ENCODE measurements around the gene HIP1R.
A peak's percentile ranks its signal among the peaks of the same experiment; 100 is the strongest.

Gene HIP1R

DNA sequence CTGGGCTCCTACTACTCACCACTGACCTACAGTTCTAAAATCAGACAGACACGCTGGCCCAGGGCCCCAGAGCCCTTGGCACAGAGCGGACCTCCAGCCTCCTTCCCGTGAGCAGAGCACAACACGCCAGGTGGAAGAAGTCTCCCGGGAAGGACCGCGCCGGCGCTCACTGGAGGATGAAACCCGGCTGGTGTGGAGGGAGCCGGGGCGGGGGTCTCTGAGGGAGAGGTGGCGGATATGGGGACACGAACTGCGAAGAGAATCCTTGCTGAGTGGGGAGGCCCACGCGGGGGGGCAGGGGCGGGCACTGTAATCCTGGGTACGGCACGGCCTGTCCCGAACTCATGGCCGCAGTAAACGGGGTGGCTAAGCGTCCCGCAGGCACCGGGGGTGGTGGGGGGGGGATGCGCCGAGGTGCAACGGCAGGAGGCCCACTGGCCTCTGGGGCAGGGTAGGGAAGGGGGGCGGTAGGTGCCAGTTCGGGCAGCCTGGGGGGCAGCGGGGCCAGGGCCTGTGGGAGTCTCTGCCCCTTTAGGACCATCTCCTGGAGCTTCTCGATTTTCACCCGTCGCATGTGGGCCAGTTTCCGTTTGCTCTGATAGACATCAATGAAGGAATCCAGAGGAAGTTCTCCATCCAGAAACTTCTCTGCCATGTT is 31.8 kb downstream of the HIP1R start:
- no peak overlapping the region for H3K4me3 Mint-ChIP-seq
- no peak overlapping the region for H3K27ac Mint-ChIP-seq
- peaks cover 29% of the 10 kb centered on the region for H3K36me3 Mint-ChIP-seq (ENCODE audit: low read depth)
- H3K4me1 Mint-ChIP-seq (ENCODE audit: low read depth) = peaks cover 12% of the 10 kb centered on the region
- peaks cover 6% of the 10 kb centered on the region for H3K27me3 Mint-ChIP-seq (ENCODE audit: low read depth)
- no peaks in the 10 kb centered on the region for H3K9me3 Mint-ChIP-seq
- DNase-seq (ENCODE audit: low spot score) = no peak

DNA sequence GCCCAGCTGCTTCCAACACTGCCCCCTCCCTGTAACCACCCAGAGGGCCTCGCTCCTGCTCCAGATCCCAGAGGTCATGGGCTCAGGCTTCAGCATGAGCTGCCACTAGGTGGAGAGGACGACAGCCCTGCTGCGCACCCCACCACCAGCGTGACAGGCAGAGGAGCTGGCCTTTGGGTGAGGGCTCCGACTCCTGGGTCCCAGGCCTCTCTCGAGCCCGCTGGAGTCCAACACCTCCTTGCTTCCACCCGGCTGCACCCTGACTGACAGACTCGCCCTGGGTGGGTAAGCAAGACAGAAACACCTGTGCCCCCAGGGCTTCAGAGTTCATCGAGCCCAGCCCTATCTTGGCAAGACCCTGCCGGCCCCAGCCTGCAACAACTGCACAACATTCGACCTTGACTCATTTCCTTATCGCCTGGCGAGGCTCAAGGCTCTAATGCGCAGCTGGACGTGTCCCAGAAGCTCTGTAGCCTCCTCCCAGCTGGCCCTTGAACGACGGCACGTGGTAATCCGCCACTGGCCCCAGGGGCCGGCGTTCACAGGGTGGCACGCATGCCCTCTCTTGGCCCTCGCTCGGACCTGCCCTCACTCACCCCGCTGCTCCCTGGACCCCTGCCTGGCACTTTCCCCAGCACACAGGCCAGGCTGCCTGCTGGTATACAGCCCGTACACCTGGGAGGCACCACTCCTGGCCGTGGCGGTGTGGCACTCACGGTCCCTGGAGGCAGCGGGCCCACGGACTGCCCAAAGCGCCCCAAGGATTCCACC is 32.6 kb downstream of the HIP1R start:
- Mint-ChIP-seq H3K4me1 (ENCODE audit: low read depth) (peaks cover 20% of the 10 kb centered on the region), H3K9me3 (no peaks in the 10 kb centered on the region), H3K27me3 (ENCODE audit: low read depth) (peaks cover 9% of the 10 kb centered on the region), H3K36me3 (ENCODE audit: low read depth) (peaks cover 29% of the 10 kb centered on the region), H3K4me3 (no peak overlapping the region), H3K27ac (no peak overlapping the region)
- no peak for DNase-seq (ENCODE audit: low spot score)

- H3K27me3 Mint-ChIP-seq (ENCODE audit: low read depth) = peaks cover 15% of the 10 kb centered on the region
- no peak overlapping the region for H3K4me3 Mint-ChIP-seq
- DNase-seq (ENCODE audit: low spot score) = no peak
- no peaks in the 10 kb centered on the region for H3K9me3 Mint-ChIP-seq
- peaks cover 31% of the 10 kb centered on the region for H3K36me3 Mint-ChIP-seq (ENCODE audit: low read depth)
- no peak overlapping the region for H3K27ac Mint-ChIP-seq
- peaks cover 26% of the 10 kb centered on the region for H3K4me1 Mint-ChIP-seq (ENCODE audit: low read depth)
These were observed 33.4 kb downstream of the HIP1R start for GRCh38 chr12:122868471-122869177.

DNA sequence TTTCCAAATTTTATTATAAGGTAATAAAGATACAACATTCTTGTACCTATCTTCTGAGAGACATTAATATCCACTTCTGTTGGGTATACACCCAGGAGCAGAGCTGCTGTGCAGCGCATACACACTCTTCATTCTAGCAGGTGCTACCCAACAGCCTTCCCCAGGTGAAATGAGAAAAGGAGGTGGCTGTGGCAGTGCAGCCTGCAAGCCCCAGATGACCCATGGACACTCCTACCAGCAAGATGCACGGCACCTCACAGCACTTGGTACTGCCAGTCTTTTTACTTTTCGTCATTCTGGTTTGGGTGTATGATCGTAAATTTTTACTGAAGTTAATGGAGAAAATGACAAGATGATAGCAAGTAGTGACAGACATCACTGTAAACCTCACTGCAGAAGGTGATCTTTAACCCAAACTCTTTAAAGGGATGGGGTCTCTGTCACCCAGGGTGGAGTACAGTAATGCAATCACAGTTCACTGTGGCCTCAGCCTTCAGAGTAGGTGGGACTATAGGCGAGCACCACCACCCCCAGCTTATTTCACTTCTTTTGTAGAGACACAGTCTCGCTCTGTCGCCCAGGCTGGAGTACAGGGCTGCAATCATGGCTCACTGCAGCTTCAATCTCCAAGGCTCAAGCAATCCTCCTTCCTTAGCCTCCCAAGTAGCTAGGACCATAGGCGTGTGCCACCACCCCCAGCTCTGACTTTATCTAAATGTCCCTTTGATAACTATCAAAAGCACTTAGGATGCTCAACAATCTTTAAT is 34.1 kb downstream of the HIP1R start:
- H3K27ac Mint-ChIP-seq = no peak overlapping the region
- DNase-seq (ENCODE audit: low spot score) = no peak
- H3K4me1 Mint-ChIP-seq (ENCODE audit: low read depth) = peaks cover 34% of the 10 kb centered on the region
- H3K36me3 Mint-ChIP-seq (ENCODE audit: low read depth) = peaks cover 34% of the 10 kb centered on the region
- H3K4me3 Mint-ChIP-seq = no peak overlapping the region
- peaks cover 17% of the 10 kb centered on the region for H3K27me3 Mint-ChIP-seq (ENCODE audit: low read depth)
- no peaks in the 10 kb centered on the region for H3K9me3 Mint-ChIP-seq

DNA sequence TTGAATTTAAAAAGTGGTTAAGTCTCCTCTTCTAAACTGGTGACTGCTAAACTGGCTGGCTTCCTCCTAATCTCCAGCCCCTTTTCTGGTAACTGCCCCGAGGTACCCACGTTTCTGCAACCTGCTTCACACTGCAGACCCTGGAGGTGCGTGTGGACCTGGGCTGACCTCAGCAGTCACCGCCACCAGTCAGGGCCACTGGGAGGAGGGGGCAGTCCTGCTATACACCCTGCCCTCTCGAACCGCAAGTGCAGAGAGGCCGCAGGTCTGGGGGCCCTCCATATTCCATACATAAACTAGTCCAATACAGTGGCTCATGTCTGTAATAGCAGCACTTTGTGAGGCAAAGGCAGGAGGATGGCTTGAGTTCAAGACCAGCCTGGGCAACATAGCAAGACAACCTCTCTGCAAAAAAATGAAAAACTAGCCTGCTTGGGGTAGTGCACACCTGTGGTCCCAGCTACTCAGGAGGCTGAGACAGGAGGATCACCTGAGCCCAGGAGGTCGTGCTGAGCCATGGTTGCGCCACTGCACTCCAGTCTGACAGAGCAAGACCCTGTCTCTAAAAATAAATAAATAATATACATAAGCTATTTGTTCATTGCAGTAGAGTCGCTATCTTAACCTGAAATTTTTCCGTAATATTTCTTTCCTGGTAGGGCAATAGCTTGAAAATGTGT is 35.0 kb downstream of the HIP1R start:
- peaks cover 37% of the 10 kb centered on the region for H3K4me1 Mint-ChIP-seq (ENCODE audit: low read depth)

GRCh38 chr12:122870867-122871664 is 35.8 kb downstream of the HIP1R start:
- peak overlapping the region; percentile 86 for H3K4me3 Mint-ChIP-seq
- peaks cover 33% of the 10 kb centered on the region for H3K36me3 Mint-ChIP-seq (ENCODE audit: low read depth)
- DNase-seq (ENCODE audit: low spot score) = no peak
- peak overlapping the region; percentile 89 for H3K27ac Mint-ChIP-seq
- H3K4me1 Mint-ChIP-seq (ENCODE audit: low read depth) = peaks cover 44% of the 10 kb centered on the region
- no peaks in the 10 kb centered on the region for H3K9me3 Mint-ChIP-seq
- H3K27me3 Mint-ChIP-seq (ENCODE audit: low read depth) = peaks cover 17% of the 10 kb centered on the region

More for the DNA sequence above, 35.0 kb downstream of the HIP1R start:
- Mint-ChIP-seq H3K36me3 (ENCODE audit: low read depth) (peaks cover 33% of the 10 kb centered on the region), H3K9me3 (no peaks in the 10 kb centered on the region), H3K27ac (no peak overlapping the region), H3K4me3 (no peak overlapping the region), H3K27me3 (ENCODE audit: low read depth) (peaks cover 17% of the 10 kb centered on the region)
- no peak for DNase-seq (ENCODE audit: low spot score)

DNA sequence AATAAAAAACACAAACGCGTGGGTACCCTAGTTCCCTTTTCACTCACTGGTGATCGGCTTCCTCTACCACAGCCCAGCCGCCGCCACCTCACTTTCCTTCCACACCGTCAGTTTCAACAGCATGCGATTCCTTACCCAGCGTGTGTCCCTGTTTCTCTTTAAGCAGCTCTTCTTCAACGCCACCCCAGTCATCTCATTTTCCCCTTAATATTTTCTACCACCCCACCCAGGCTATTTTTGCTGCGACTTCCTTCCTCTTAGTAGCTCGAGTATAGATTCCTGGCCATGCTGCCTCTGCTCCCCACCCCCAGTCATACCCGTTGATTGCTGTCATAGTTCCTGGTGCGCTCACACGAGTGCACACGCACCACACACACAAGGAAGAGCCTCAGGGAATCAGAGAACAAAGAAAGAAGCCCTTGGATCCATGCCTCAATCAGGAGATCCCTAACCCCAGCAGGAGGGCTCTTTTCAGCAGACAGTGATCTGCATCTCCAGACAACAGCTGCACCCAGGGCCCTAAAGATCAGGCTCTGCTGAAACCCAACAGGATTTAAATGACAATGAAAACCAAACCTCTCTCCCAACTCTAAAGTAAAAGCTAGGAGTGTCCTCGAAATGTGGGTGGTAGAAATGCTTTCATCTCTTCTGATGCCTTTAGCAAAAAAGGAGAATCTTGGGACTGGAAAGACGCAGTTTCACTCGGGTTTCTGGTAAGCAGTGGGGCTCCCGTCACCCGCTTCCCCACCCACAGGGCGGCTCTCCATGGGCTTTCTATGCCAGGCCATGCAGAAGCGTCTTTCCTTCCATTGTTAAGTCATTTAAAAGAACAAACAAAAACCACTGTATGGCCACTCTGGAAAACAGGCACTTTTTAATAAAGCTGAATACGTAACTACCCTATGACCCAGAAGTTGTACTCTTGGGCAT is 36.9 kb downstream of the HIP1R start:
- DNase-seq (ENCODE audit: low spot score) = peak; percentile 74
- Mint-ChIP-seq H3K27me3 (ENCODE audit: low read depth) (peaks cover 17% of the 10 kb centered on the region), H3K36me3 (ENCODE audit: low read depth) (peaks cover 28% of the 10 kb centered on the region), H3K4me1 (ENCODE audit: low read depth) (peaks cover 46% of the 10 kb centered on the region), H3K4me3 (peak overlapping the region; percentile 86), H3K9me3 (no peaks in the 10 kb centered on the region), H3K27ac (peak overlapping the region; percentile 89)

DNA sequence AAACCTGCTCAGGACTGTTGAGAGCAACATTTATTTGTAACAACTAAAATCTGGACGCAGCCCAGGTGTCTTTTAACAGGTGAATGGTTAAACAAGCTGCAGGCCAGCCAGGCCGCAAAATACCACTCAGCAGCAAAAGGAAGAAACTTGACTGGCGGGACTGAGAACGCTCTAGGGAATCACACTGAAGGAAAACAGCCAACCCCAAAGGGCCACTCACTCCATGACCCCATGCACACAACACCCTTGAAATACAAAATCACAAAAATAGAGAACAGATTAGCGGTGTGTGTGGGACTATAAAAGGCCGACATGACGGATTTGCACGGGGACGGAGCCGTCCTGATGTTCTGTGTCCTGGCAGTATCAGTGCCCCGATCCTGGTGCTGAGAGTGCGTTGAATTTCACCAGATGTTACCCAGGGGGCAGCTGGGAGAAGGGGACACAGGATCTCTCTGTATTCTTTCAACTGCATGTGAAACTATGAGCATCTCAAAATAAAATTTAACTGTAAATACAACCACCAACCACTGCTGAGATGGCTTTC is 37.6 kb downstream of the HIP1R start:
- DNase-seq (ENCODE audit: low spot score) = no peak
- Mint-ChIP-seq H3K4me3 (peak overlapping the region; percentile 86), H3K27ac (no peak overlapping the region), H3K36me3 (ENCODE audit: low read depth) (peaks cover 31% of the 10 kb centered on the region), H3K4me1 (ENCODE audit: low read depth) (peaks cover 49% of the 10 kb centered on the region), H3K9me3 (no peaks in the 10 kb centered on the region), H3K27me3 (ENCODE audit: low read depth) (peaks cover 21% of the 10 kb centered on the region)

GRCh38 chr12:122873540-122873939 is 38.3 kb downstream of the HIP1R start:
- Mint-ChIP-seq H3K27ac (no peak overlapping the region), H3K27me3 (ENCODE audit: low read depth) (peaks cover 21% of the 10 kb centered on the region), H3K9me3 (no peaks in the 10 kb centered on the region), H3K4me3 (peak overlapping the region; percentile 24), H3K36me3 (ENCODE audit: low read depth) (peaks cover 33% of the 10 kb centered on the region), H3K4me1 (ENCODE audit: low read depth) (peaks cover 51% of the 10 kb centered on the region)
- DNase-seq (ENCODE audit: low spot score) = no peak

DNA sequence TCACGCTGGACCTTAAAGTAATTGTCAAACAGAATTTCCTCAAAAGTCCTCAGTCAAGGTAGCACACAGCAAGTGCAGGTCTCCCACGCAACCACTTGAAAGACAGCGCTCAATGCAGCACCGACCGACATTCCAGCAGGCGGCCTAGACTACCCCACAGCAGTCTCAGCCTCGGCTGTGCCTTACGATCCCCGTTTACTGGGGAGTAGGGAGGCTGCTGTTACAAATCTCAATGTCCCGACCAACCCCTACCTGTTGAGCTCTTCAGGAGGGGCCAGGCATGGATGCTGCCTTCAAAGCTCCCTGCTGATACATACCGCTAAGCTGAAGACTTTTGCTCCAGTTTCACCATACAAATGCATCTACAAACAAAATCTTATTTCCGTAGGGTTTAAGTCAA is 38.8 kb downstream of the HIP1R start:
- Mint-ChIP-seq H3K27me3 (ENCODE audit: low read depth) (peaks cover 21% of the 10 kb centered on the region), H3K27ac (no peak overlapping the region), H3K4me1 (ENCODE audit: low read depth) (peaks cover 53% of the 10 kb centered on the region), H3K9me3 (no peaks in the 10 kb centered on the region), H3K36me3 (ENCODE audit: low read depth) (peaks cover 27% of the 10 kb centered on the region), H3K4me3 (no peak overlapping the region)
- no peak for DNase-seq (ENCODE audit: low spot score)

GRCh38 chr12:122875590-122876220 is 40.4 kb downstream of the HIP1R start:
- peak overlapping the region; percentile 42 for H3K4me3 Mint-ChIP-seq
- DNase-seq (ENCODE audit: low spot score) = no peak
- peaks cover 32% of the 10 kb centered on the region for H3K27me3 Mint-ChIP-seq (ENCODE audit: low read depth)

More at GRCh38 chr12:122875590-122876220, 40.4 kb downstream of the HIP1R start:
- H3K4me1 Mint-ChIP-seq (ENCODE audit: low read depth) = peaks cover 60% of the 10 kb centered on the region
- H3K36me3 Mint-ChIP-seq (ENCODE audit: low read depth) = peaks cover 22% of the 10 kb centered on the region
- H3K9me3 Mint-ChIP-seq = no peaks in the 10 kb centered on the region
- peak overlapping the region; percentile 65 for H3K27ac Mint-ChIP-seq
